Measurements from ENCODE around the gene EDEM2. TPM values are rescaled to one million over a fixed set of nuclear protein-coding genes. Genes with fewer than 3 reads are reported as not detected.

Gene EDEM2
- total RNA-seq, 3 donors from 2014 or later = 17.9 to 32.1 (median 22.5) TPM

- no peak for ATAC-seq
- Histone ChIP-seq H3K9me3 (no peaks in the 10 kb centered on the region), H3K4me3 (no peak overlapping the region), H3K36me3 (ENCODE audit: low read depth) (no peaks in the 10 kb centered on the region), H3K4me1 (ENCODE audit: low read depth) (peaks cover 2% of the 10 kb centered on the region)
- intact Hi-C loops (cut with DNase I, micrococcal nuclease) = no loop called here
- TF ChIP-seq CTCF (IDR thresholded peaks at IDR 0.05) = no peak
- DNase-seq = no peak
Observed at GRCh38 chr20:35179292-35180212, 32.4 kb upstream of the EDEM2 start.

GRCh38 chr20:35176132-35176531, 29.0 kb upstream of the EDEM2 start:
- Histone ChIP-seq H3K4me3 (no peak overlapping the region), H3K36me3 (ENCODE audit: low read depth) (no peaks in the 10 kb centered on the region), H3K4me1 (ENCODE audit: low read depth) (peaks cover 17% of the 10 kb centered on the region), H3K9me3 (no peaks in the 10 kb centered on the region)
- no peak for TF ChIP-seq CTCF (IDR thresholded peaks at IDR 0.05)
- ATAC-seq = no peak
- intact Hi-C loops (cut with DNase I, micrococcal nuclease) = no loop called here
- no peak for DNase-seq

- no peaks in the 10 kb centered on the region for H3K36me3 ChIP-seq (ENCODE audit: low read depth)
- TF ChIP-seq CTCF (IDR thresholded peaks at IDR 0.05) = no peak
- H3K9me3 ChIP-seq = no peaks in the 10 kb centered on the region
- no peak overlapping the region for H3K4me3 ChIP-seq
- DNase-seq = peak; percentile 64 to 76 (median 70)
- H3K4me1 ChIP-seq (ENCODE audit: low read depth) = peaks cover 17% of the 10 kb centered on the region
- intact Hi-C loops (cut with DNase I, micrococcal nuclease) = no loop called here
- peak; percentile 78 for ATAC-seq
Observed at GRCh38 chr20:35174458-35175216, 27.5 kb upstream of the EDEM2 start.

- intact Hi-C loops (cut with DNase I, micrococcal nuclease) = no loop called here
- DNase-seq (no peak), ATAC-seq (no peak)
- Histone ChIP-seq H3K4me3 (no peak overlapping the region), H3K9me3 (no peaks in the 10 kb centered on the region), H3K36me3 (ENCODE audit: low read depth) (no peaks in the 10 kb centered on the region), H3K4me1 (ENCODE audit: low read depth) (peaks cover 17% of the 10 kb centered on the region)
- no peak for TF ChIP-seq CTCF (IDR thresholded peaks at IDR 0.05)
Observed at GRCh38 chr20:35173576-35174192, 26.5 kb upstream of the EDEM2 start.

GRCh38 chr20:35172434-35172806, 25.3 kb upstream of the EDEM2 start:
- no peak for ATAC-seq
- no peak for DNase-seq
- peaks cover 17% of the 10 kb centered on the region for H3K4me1 ChIP-seq (ENCODE audit: low read depth)
- TF ChIP-seq CTCF (IDR thresholded peaks at IDR 0.05) = no peak
- no peaks in the 10 kb centered on the region for H3K36me3 ChIP-seq (ENCODE audit: low read depth)
- H3K4me3 ChIP-seq = no peak overlapping the region
- H3K9me3 ChIP-seq = no peaks in the 10 kb centered on the region
- intact Hi-C loops (cut with DNase I, micrococcal nuclease) = no loop called here

Measured in mucosa of descending colon (tissue), 3 donors.